ENCODE measurements around the gene RERE.

The RERE gene

GRCh38 chr1:8352471-8352845 is 465.0 kb downstream of the RERE start:
- no peak for DNase-seq (ENCODE audit: low read depth, low spot score)

GRCh38 chr1:8351693-8352470 is 465.6 kb downstream of the RERE start:
- no peak for DNase-seq (ENCODE audit: low read depth, low spot score)

GRCh38 chr1:8350914-8351684 is 466.3 kb downstream of the RERE start:
- DNase-seq (ENCODE audit: low read depth, low spot score) = no peak

GRCh38 chr1:8349961-8350360 is 467.5 kb downstream of the RERE start:
- DNase-seq (ENCODE audit: low read depth, low spot score) = no peak

GRCh38 chr1:8349473-8349865 is 468.0 kb downstream of the RERE start:
- DNase-seq (ENCODE audit: low read depth, low spot score) = no peak

GRCh38 chr1:8348777-8349472 is 468.5 kb downstream of the RERE start:
- no peak for DNase-seq (ENCODE audit: low read depth, low spot score)

GRCh38 chr1:8348047-8348776 is 469.2 kb downstream of the RERE start:
- DNase-seq (ENCODE audit: low read depth, low spot score) = no peak

- DNase-seq (ENCODE audit: low read depth, low spot score) = no peak
Measured at GRCh38 chr1:8347635-8348034, 469.8 kb downstream of the RERE start.

- no peak for DNase-seq (ENCODE audit: low read depth, low spot score)
Measured at GRCh38 chr1:8345621-8346415, 471.6 kb downstream of the RERE start.

- DNase-seq (ENCODE audit: low read depth, low spot score) = no peak
Measured at GRCh38 chr1:8344893-8345507, 472.4 kb downstream of the RERE start.

GRCh38 chr1:8343464-8344001 is 473.9 kb downstream of the RERE start:
- no peak for DNase-seq (ENCODE audit: low read depth, low spot score)

- DNase-seq (ENCODE audit: low read depth, low spot score) = no peak
Measured at GRCh38 chr1:8343044-8343443, 474.4 kb downstream of the RERE start.

- no peak for DNase-seq (ENCODE audit: low read depth, low spot score)
Measured at GRCh38 chr1:8342325-8342724, 475.1 kb downstream of the RERE start.

- DNase-seq (ENCODE audit: low read depth, low spot score) = no peak
Measured at GRCh38 chr1:8340448-8340847, 477.0 kb downstream of the RERE start.

- no peak for DNase-seq (ENCODE audit: low read depth, low spot score)
Measured at GRCh38 chr1:8339203-8339600, 478.2 kb downstream of the RERE start.

GRCh38 chr1:8338526-8339202 is 478.8 kb downstream of the RERE start:
- DNase-seq (ENCODE audit: low read depth, low spot score) = no peak

- DNase-seq (ENCODE audit: low read depth, low spot score) = no peak
Measured at GRCh38 chr1:8337776-8338525, 479.5 kb downstream of the RERE start.

GRCh38 chr1:8335246-8335645 is 482.2 kb downstream of the RERE start:
- DNase-seq (ENCODE audit: low read depth, low spot score) = no peak

Data from iPS DF 19.7 (cell line).